ENCODE data around the gene JAKMIP1. TPM values are rescaled to one million over a fixed set of nuclear protein-coding genes. Genes with fewer than 3 reads are reported as not detected.

JAKMIP1 gene
- total RNA-seq, 1 donor from 2014 or later, result 15.5 TPM

GRCh38 chr4:6071191-6071958 lies 129.0 kb downstream of the JAKMIP1 start:
- no peaks in the 10 kb centered on the region for H3K27me3 Mint-ChIP-seq (ENCODE audit: insufficient read depth)
- no peak overlapping the region for H3K4me3 Mint-ChIP-seq
- no peak for DNase-seq (ENCODE audit: low spot score)
- H3K4me1 Mint-ChIP-seq (ENCODE audit: low read depth), result no peaks in the 10 kb centered on the region
- intact Hi-C loops (cut with micrococcal nuclease), result no loop called here
- no peaks in the 10 kb centered on the region for H3K9me3 Mint-ChIP-seq
- H3K36me3 Mint-ChIP-seq (ENCODE audit: low read depth), result peaks cover 8% of the 10 kb centered on the region
- H3K27ac Mint-ChIP-seq, result no peak overlapping the region

DNA sequence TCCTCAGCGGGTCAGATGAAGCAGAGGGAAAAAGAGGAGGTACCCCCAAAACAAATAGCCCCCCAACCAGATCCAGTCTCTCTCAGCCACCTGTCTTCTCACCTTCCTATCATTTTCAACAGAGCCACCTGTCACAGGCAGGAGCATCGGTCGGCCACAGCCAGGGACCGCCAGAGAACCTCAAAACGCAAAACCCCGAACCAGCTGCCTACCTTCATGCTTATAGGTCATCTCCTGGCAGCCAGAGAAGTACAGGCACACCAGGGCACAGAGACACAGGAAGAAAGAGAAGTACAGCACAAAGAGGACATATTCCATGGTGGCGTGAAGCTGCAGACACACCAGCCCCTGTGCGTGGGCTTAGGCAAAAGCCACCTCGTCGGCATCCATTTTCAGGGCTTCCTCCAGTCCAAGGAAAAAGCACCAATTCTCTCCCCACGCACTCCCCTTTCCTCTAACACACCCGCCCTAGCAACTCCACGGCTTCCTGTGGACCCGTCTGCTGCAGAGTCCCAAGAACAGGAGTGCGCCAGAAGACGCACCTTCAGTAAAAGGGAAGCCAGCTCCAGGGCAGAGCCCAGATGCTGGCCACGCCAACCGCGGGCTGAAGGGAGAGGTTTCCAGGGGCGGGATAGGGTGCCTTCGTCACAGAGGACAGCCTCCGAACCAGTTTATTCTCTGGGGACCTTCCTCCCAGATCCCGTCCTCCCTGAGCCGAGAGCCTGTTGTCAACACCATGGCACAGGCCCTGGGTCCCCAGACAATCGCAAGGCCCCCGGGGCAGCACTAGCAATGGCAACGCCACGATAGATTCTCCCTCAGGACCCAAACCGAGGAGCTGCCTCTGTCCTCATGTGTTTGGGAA lies 130.3 kb downstream of the JAKMIP1 start:
- Mint-ChIP-seq H3K36me3 (ENCODE audit: low read depth) (peaks cover 8% of the 10 kb centered on the region), H3K27me3 (ENCODE audit: insufficient read depth) (no peaks in the 10 kb centered on the region), H3K4me3 (no peak overlapping the region), H3K9me3 (no peaks in the 10 kb centered on the region), H3K27ac (no peak overlapping the region), H3K4me1 (ENCODE audit: low read depth) (no peaks in the 10 kb centered on the region)
- intact Hi-C loops (cut with micrococcal nuclease), result no loop called here
- no peak for DNase-seq (ENCODE audit: low spot score)

- H3K9me3 Mint-ChIP-seq, result no peaks in the 10 kb centered on the region
These were observed 131.4 kb downstream of the JAKMIP1 start for GRCh38 chr4:6068986-6069385.

DNA sequence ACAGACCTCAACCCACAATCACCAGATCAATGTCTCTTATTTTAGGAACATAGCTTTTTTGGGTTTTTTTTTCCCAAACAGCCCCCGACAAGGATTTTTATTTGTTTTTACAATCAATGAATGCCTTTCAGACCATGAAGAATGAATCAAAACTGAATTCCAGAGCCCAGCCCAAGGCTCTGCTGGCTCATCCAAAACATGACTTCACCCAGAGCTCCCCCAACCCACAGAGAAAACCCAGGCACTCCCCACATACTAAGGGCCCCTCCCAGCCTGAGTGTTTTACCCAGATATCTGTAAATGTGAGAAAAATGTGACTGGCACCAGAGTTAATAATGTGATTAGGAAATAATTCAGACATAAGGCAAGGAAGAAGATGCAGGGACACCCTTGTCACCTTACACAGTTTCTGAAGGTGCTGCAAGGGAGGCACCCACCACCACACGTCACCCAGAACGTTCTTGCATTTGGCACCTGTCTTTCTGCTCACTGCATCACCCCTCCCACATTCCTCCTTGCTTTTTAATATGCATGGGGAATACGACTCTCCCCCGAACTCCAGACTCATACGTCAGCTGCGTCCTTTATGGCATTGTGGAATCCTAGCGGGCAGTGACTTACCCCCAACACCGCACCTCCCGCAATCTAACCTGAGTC lies 134.3 kb downstream of the JAKMIP1 start:
- Mint-ChIP-seq H3K27me3 (ENCODE audit: insufficient read depth) (no peaks in the 10 kb centered on the region), H3K4me1 (ENCODE audit: low read depth) (no peaks in the 10 kb centered on the region), H3K9me3 (no peaks in the 10 kb centered on the region), H3K27ac (no peak overlapping the region), H3K36me3 (ENCODE audit: low read depth) (peaks cover 22% of the 10 kb centered on the region), H3K4me3 (no peak overlapping the region)
- no peak for DNase-seq (ENCODE audit: low spot score)
- intact Hi-C loops (cut with micrococcal nuclease), result no loop called here

More at GRCh38 chr4:6068986-6069385, 131.4 kb downstream of the JAKMIP1 start:
- H3K4me1 Mint-ChIP-seq (ENCODE audit: low read depth), result no peaks in the 10 kb centered on the region
- intact Hi-C loops (cut with micrococcal nuclease), result no loop called here
- no peaks in the 10 kb centered on the region for H3K27me3 Mint-ChIP-seq (ENCODE audit: insufficient read depth)
- H3K36me3 Mint-ChIP-seq (ENCODE audit: low read depth), result peaks cover 12% of the 10 kb centered on the region
- H3K27ac Mint-ChIP-seq, result no peak overlapping the region
- DNase-seq (ENCODE audit: low spot score), result no peak
- H3K4me3 Mint-ChIP-seq, result no peak overlapping the region

DNA sequence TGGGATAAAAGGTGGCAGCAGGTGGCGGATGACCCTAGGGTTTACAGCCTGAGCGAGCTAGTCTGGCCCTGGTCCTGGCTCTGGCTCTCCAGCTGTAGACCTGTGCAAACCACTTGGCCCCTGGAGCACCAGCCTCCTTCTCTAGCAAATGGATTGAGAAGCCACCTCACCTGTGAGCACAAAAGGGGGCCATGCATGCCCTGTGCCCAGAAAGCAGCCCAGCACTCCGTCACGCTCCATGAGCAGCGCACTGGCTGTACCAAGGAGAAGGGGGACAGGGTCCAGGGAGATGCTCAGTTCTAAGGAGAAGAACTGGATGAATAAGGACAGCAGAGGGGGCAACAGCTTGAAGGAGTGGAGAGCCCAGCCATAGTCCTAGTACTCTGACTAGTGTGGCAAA lies 135.2 kb downstream of the JAKMIP1 start:
- Mint-ChIP-seq H3K27me3 (ENCODE audit: insufficient read depth) (no peaks in the 10 kb centered on the region), H3K4me3 (no peak overlapping the region), H3K36me3 (ENCODE audit: low read depth) (peaks cover 31% of the 10 kb centered on the region), H3K27ac (no peak overlapping the region), H3K4me1 (ENCODE audit: low read depth) (no peaks in the 10 kb centered on the region), H3K9me3 (peaks cover 7% of the 10 kb centered on the region)
- intact Hi-C loops (cut with micrococcal nuclease), result no loop called here
- no peak for DNase-seq (ENCODE audit: low spot score)

DNA sequence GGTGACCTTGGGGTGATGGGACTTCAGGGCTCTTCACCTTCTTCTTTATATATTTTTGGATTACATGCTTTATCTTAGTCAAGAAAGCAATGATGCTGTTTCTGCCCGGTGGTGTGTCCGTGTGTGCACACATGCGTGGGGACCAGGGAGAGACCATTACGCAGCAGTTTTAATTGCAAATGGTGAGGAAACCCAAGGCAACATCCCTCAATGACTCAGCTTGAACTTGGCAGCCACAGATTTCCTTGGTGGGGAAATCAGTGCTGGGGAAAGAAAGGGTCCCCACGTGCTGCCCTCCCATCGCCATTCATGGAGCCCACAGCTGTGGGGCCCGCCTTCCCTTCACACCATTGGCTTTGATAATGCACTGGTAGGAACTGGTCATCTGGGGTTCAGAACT lies 136.0 kb downstream of the JAKMIP1 start:
- Mint-ChIP-seq H3K4me1 (ENCODE audit: low read depth) (no peaks in the 10 kb centered on the region), H3K27ac (no peak overlapping the region), H3K4me3 (no peak overlapping the region), H3K9me3 (peaks cover 10% of the 10 kb centered on the region), H3K27me3 (ENCODE audit: insufficient read depth) (no peaks in the 10 kb centered on the region), H3K36me3 (ENCODE audit: low read depth) (peaks cover 37% of the 10 kb centered on the region)
- DNase-seq (ENCODE audit: low spot score), result no peak
- intact Hi-C loops (cut with micrococcal nuclease), result no loop called here

GRCh38 chr4:6063684-6064083 lies 136.7 kb downstream of the JAKMIP1 start:
- Mint-ChIP-seq H3K4me1 (ENCODE audit: low read depth) (no peaks in the 10 kb centered on the region), H3K9me3 (peaks cover 17% of the 10 kb centered on the region), H3K4me3 (no peak overlapping the region), H3K27me3 (ENCODE audit: insufficient read depth) (no peaks in the 10 kb centered on the region), H3K27ac (no peak overlapping the region), H3K36me3 (ENCODE audit: low read depth) (peaks cover 44% of the 10 kb centered on the region)
- no peak for DNase-seq (ENCODE audit: low spot score)
- intact Hi-C loops (cut with micrococcal nuclease), result no loop called here

DNA sequence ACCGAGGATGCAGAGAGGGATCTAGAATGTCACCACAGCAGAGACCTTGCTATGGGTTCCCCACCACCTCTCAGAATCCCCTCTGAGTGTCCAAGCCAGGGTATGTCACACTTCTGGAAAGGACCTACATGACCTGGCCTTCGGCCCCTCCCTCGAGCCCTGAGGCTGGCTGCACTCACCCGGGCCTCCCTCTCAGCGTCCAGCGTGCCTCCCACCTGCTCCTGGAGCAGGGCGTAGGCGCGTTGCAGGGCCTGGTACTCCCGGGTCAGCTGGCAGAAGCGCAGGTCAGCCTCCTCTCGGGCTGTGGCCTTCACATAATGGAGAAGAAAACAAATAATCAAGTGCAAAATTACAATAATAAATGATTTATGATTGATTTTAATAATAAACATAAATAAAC lies 138.2 kb downstream of the JAKMIP1 start:
- no peaks in the 10 kb centered on the region for H3K27me3 Mint-ChIP-seq (ENCODE audit: insufficient read depth)

GRCh38 chr4:6059375-6059805 lies 141.0 kb downstream of the JAKMIP1 start:
- Mint-ChIP-seq H3K27ac (no peak overlapping the region), H3K36me3 (ENCODE audit: low read depth) (peaks cover 48% of the 10 kb centered on the region), H3K4me1 (ENCODE audit: low read depth) (no peaks in the 10 kb centered on the region), H3K27me3 (ENCODE audit: insufficient read depth) (no peaks in the 10 kb centered on the region), H3K4me3 (no peak overlapping the region), H3K9me3 (peaks cover 23% of the 10 kb centered on the region)
- intact Hi-C loops (cut with micrococcal nuclease), result no loop called here
- no peak for DNase-seq (ENCODE audit: low spot score)

More for the DNA sequence above, 138.2 kb downstream of the JAKMIP1 start:
- DNase-seq (ENCODE audit: low spot score), result no peak
- H3K27ac Mint-ChIP-seq, result no peak overlapping the region
- H3K9me3 Mint-ChIP-seq, result peaks cover 23% of the 10 kb centered on the region
- H3K4me3 Mint-ChIP-seq, result no peak overlapping the region
- peaks cover 49% of the 10 kb centered on the region for H3K36me3 Mint-ChIP-seq (ENCODE audit: low read depth)
- no peaks in the 10 kb centered on the region for H3K4me1 Mint-ChIP-seq (ENCODE audit: low read depth)
- intact Hi-C loops (cut with micrococcal nuclease), result no loop called here

DNA sequence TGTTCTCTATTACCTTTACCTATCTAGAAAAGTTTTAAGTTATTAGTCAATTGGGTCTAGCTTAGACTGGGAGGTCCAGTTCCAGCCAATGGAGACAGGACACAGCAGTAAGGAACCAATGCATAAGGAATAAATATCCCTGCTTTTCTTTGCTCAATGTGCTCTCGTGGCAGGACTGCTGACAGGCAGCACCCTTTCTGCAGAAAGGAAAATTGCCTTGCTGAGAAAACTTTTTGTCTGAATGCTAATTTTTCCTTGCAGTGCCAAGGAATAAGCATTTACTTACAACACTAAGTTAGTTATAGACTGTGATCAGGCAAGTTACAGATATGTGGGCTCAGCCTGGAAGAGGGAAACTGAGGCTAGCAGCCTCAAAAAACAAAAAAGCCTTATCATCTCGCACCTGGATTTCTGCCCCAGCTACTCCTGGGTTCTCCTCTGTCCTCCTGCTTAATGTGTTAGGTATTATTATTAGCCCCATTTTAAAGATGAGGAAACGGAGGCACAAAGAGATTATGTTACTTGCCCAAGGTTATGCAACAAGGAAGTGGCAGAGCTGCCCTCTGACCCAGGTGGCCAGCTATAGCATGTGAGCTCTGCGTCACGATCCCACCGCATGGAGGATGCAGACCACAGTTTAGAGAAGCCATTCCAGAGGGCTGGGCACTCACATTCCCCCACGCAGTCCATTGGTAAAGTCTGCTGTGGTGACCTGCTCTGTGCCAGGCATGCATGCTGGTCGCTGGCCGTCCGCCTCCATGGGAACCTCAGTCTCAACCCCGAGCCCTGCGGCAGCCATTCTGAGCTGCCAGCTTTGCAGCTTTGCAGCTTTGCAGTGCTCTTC lies 141.6 kb downstream of the JAKMIP1 start:
- H3K36me3 Mint-ChIP-seq (ENCODE audit: low read depth), result peaks cover 45% of the 10 kb centered on the region
- intact Hi-C loops (cut with micrococcal nuclease), result no loop called here
- no peak overlapping the region for H3K4me3 Mint-ChIP-seq
- DNase-seq (ENCODE audit: low spot score), result no peak
- peaks cover 23% of the 10 kb centered on the region for H3K9me3 Mint-ChIP-seq
- no peak overlapping the region for H3K27ac Mint-ChIP-seq
- no peaks in the 10 kb centered on the region for H3K27me3 Mint-ChIP-seq (ENCODE audit: insufficient read depth)
- H3K4me1 Mint-ChIP-seq (ENCODE audit: low read depth), result no peaks in the 10 kb centered on the region

DNA sequence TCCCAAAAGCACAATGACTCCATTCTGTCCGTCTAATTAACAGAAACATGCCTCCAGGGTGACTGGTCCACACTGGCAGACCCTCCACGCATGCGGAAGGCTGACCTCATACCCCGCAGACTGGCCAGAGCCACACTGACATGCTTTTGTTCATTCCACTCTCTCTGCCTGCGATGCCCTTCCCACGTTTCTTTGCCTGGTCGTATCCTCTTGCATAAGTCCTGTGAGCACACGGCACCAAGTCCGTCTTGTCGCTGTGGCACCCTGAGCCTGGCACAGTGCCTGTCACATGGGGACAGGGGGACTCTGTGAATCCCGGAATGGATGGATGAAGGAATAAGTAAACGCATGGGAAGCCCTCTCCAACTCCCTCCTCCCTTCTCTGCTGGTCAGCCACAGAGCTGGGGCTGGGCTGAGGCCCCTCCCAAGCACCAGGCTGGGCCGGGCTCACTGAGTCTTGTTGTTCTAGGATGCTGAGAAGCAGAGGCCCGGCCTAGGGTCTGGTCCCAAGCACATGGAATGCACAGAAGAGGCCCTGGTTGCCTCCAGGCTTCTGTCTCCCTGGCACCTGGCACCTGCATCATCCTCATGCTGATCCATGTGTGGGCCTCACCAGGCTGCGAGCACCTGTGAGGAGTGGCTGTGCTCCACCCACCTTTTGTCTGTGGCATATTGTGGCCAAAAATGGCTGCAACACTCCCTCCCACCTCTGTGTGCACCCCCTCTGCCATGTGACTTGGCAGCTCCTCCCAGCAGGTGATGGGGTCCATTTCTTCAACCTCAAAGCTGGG lies 143.2 kb downstream of the JAKMIP1 start:
- H3K36me3 Mint-ChIP-seq (ENCODE audit: low read depth), result peaks cover 41% of the 10 kb centered on the region
- H3K27me3 Mint-ChIP-seq (ENCODE audit: insufficient read depth), result no peaks in the 10 kb centered on the region
- peaks cover 23% of the 10 kb centered on the region for H3K9me3 Mint-ChIP-seq
- no peak overlapping the region for H3K27ac Mint-ChIP-seq
- intact Hi-C loops (cut with micrococcal nuclease), result no loop called here
- no peak for DNase-seq (ENCODE audit: low spot score)
- H3K4me1 Mint-ChIP-seq (ENCODE audit: low read depth), result no peaks in the 10 kb centered on the region
- no peak overlapping the region for H3K4me3 Mint-ChIP-seq

GRCh38 chr4:6055436-6055835 lies 144.9 kb downstream of the JAKMIP1 start:
- peaks cover 35% of the 10 kb centered on the region for H3K36me3 Mint-ChIP-seq (ENCODE audit: low read depth)
- H3K9me3 Mint-ChIP-seq, result peaks cover 18% of the 10 kb centered on the region
- H3K4me1 Mint-ChIP-seq (ENCODE audit: low read depth), result no peaks in the 10 kb centered on the region
- H3K27ac Mint-ChIP-seq, result no peak overlapping the region
- no peak for DNase-seq (ENCODE audit: low spot score)
- intact Hi-C loops (cut with micrococcal nuclease), result no loop called here
- H3K27me3 Mint-ChIP-seq (ENCODE audit: insufficient read depth), result peaks cover 1% of the 10 kb centered on the region
- no peak overlapping the region for H3K4me3 Mint-ChIP-seq
